A549 (cell line): Measurements from ENCODE around the gene MMRN1. TPM values are rescaled to one million over a fixed set of nuclear protein-coding genes. Genes with fewer than 3 reads are reported as not detected.

Experiments
- ATAC-seq, 2 experiments: fragments of 200-7000 bp in 1 of 2; fragments of >200 bp in 1 of 2; cut with Nextera tagmentation in 1 of 2; cut with Tn5 transposase in 1 of 2; 3 replicates each; pipeline versions ENCODE4 v1.8.0 to v1.9.1; 2018 to 2020; ENCODE audit warnings: mild to moderate bottlenecking in 1 of 2, moderate library complexity in 1 of 2
- CTCF ChIA-PET: fragments of 300-600 bp; sonication (Branson Sonifier 250); formaldehyde crosslinking; extraction: SDS; loops from one replicate; lab custom pipeline; 2021; ENCODE audit warnings: antibody characterized with exemption, inconsistent platforms; lab: Yijun Ruan, JAX
- POLR2A ChIA-PET: fragments of 350-600 bp; formaldehyde crosslinking; extraction: SDS; loops from one replicate; lab custom pipeline; 2021; ENCODE audit warnings: antibody characterized with exemption, inconsistent platforms; lab: Yijun Ruan, JAX
- DNase-seq, 2 experiments: peaks; one replicate each; pipeline versions ENCODE4 v3.0.0 to v3.0.0-alpha.2; 2011 to 2016; ENCODE audit warnings: low read depth in 1 of 2, low spot score in 1 of 2
- FAIRE-seq: peaks from 2 replicates; lab custom pipeline; 2011; peaks lifted over from hg19 to GRCh38; lab: Jason Lieb, UNC
- H3K27ac ChIP-seq, 2 experiments: fragments of >200 bp; sonication (Bioruptor Twin); formaldehyde crosslinking; 3 replicates each; pipeline ENCODE4 v1.5.1; 2016 to 2017
- H3K4me1 ChIP-seq: fragments of >200 bp; sonication (Bioruptor Twin); formaldehyde crosslinking; 3 replicates; pipeline ENCODE4 v1.6.1; 2016
- H3K4me2 ChIP-seq: fragments of >200 bp; sonication (Bioruptor Twin); formaldehyde crosslinking; 3 replicates; pipeline ENCODE4 v1.6.1; 2016
- H3K4me3 ChIP-seq: fragments of >200 bp; sonication (Bioruptor Twin); formaldehyde crosslinking; 3 replicates; pipeline ENCODE4 v1.5.1; 2016
- H3K9me3 ChIP-seq: fragments of >200 bp; sonication (Bioruptor Twin); formaldehyde crosslinking; 3 replicates; pipeline ENCODE4 v1.6.1; 2016
- ATOH8 ChIP-seq: fragments of 250-450 bp; sonication (Bioruptor Pico); IDR thresholded peaks from 2 replicates; pipeline ENCODE4 v1.5.0; 2020; ENCODE audit warnings: low read depth, mild to moderate bottlenecking, moderate library complexity
- BCL3 ChIP-seq: fragments of >200 bp; sonication (Bioruptor Twin); formaldehyde crosslinking; IDR thresholded peaks from 3 replicates; pipeline ENCODE4 v1.6.1; 2016
- CBX2 ChIP-seq: fragments of 200-600 bp; sonication (generic); IDR thresholded peaks from 2 replicates; pipeline ENCODE4 v1.6.1; 2016; ENCODE audit warnings: low read depth, mild to moderate bottlenecking, borderline replicate concordance
- CBX8 ChIP-seq: fragments of 200-600 bp; sonication (generic); IDR thresholded peaks from 2 replicates; pipeline ENCODE4 v1.6.1; 2016
- CHD2 ChIP-seq: fragments of 150-350 bp; IDR thresholded peaks from 2 replicates; pipeline ENCODE4 v1.6.1; 2014; ENCODE audit warnings: low read length; ENCODE audit not compliant: partially characterized antibody
- CTCF ChIP-seq: fragments of >200 bp; sonication (Bioruptor Twin); formaldehyde crosslinking; IDR thresholded peaks from 3 replicates; pipeline ENCODE4 v1.5.1; 2016
- ESRRA ChIP-seq: fragments of 150-350 bp; IDR thresholded peaks from 2 replicates; pipeline ENCODE4 v1.6.1; 2014; ENCODE audit warnings: mild to moderate bottlenecking, low read length, borderline replicate concordance
- FOXS1 ChIP-seq: fragments of 250-450 bp; sonication (Bioruptor Pico); IDR thresholded peaks from 2 replicates; pipeline ENCODE4 v1.5.0; 2020; ENCODE audit warnings: mild to moderate bottlenecking, moderate library complexity
- HDAC2 ChIP-seq: fragments of 200-600 bp; sonication (generic); IDR thresholded peaks from 2 replicates; pipeline ENCODE4 v1.6.1; 2016
- KDM1A ChIP-seq: fragments of 200-600 bp; sonication (generic); IDR thresholded peaks from 2 replicates; pipeline ENCODE4 v1.6.1; 2016; ENCODE audit warnings: low read depth, mild to moderate bottlenecking
- KDM5A ChIP-seq: fragments of 200-600 bp; sonication (generic); IDR thresholded peaks from 2 replicates; pipeline ENCODE4 v1.6.1; 2016; ENCODE audit warnings: antibody characterized with exemption, mild to moderate bottlenecking
- MAX ChIP-seq: IDR thresholded peaks from 2 replicates; pipeline ENCODE4 v1.6.1; 2012
- MAZ ChIP-seq: fragments of 150-350 bp; IDR thresholded peaks from 2 replicates; pipeline ENCODE4 v1.6.1; 2014; ENCODE audit warnings: antibody characterized with exemption, low read depth, low read length, borderline replicate concordance
- NPAS2 ChIP-seq: fragments of 250-450 bp; sonication (Bioruptor Pico); IDR thresholded peaks from 2 replicates; pipeline ENCODE4 v1.8.0; 2022; ENCODE audit warnings: mild to moderate bottlenecking, moderate library complexity, borderline replicate concordance
- NR3C1 ChIP-seq: fragments of >200 bp; sonication (Bioruptor Twin); formaldehyde crosslinking; IDR thresholded peaks from 3 replicates; pipeline ENCODE4 v1.6.1; 2017
- PBX3 ChIP-seq: IDR thresholded peaks from 2 replicates; pipeline ENCODE4 v1.6.1; 2012
- POLR2A ChIP-seq: IDR thresholded peaks from 2 replicates; pipeline ENCODE4 v1.6.1; 2012; ENCODE audit warnings: mild to moderate bottlenecking, low read length
- POLR2AphosphoS2 ChIP-seq: conservative IDR thresholded peaks from 2 replicates; pipeline ENCODE4 v1.6.1; 2012; ENCODE audit warnings: low read length, improper control_type of control experiment, inconsistent platforms
- RAD21 ChIP-seq, 2 experiments: fragments of >200 bp in 1 of 2; sonication (Bioruptor Twin) in 1 of 2; formaldehyde crosslinking in 1 of 2; IDR thresholded peaks in 1 of 2; conservative IDR thresholded peaks in 1 of 2; 2 replicates in 1 of 2; 3 replicates in 1 of 2; pipeline ENCODE4 v1.6.1; 2012 to 2018; ENCODE audit warnings: inconsistent platforms in 1 of 2
- RCOR1 ChIP-seq: fragments of 150-350 bp; IDR thresholded peaks from 2 replicates; pipeline ENCODE4 v1.6.1; 2014; ENCODE audit warnings: antibody characterized with exemption, low read length, low read depth
- SMC3 ChIP-seq: fragments of >200 bp; sonication (Bioruptor Twin); formaldehyde crosslinking; IDR thresholded peaks from 3 replicates; pipeline ENCODE4 v1.6.1; 2018; ENCODE audit warnings: inconsistent platforms
- ZC3H11A ChIP-seq: fragments of 450-650 bp; IDR thresholded peaks from 2 replicates; pipeline ENCODE4 v1.6.1; 2014; ENCODE audit warnings: antibody characterized with exemption, mild to moderate bottlenecking
- ZFP36 ChIP-seq: fragments of 450-650 bp; IDR thresholded peaks from 2 replicates; pipeline ENCODE4 v1.6.1; 2014; ENCODE audit warnings: borderline replicate concordance; ENCODE audit not compliant: partially characterized antibody
- WGBS: methylation state at CpG from one replicate; pipeline ENCODE4 v1.1.6; 2017; ENCODE audit errors: missing lambda C conversion rate; 5-methylcytosine and 5-hydroxymethylcytosine counted together
- polyA plus RNA-seq, 4 experiments: library from polyadenylated mRNA; depleted of rRNA in 3 of 4; stranded (reverse); fragments of >200 nt; fragmentation: RNase III in 1 of 4; extraction: RNeasy Plus Mini Kit Qiagen cat#74134 plus additional on column Dnase treatment in 1 of 4; gene quantifications; 2 replicates in 3 of 4; 3 replicates in 1 of 4; pipeline ENCODE4 v1.2.3, GENCODE V29; 2011 to 2017

The MMRN1 gene
- polyA plus RNA-seq, 2 of the 4 experiments (the other 2 are of a cell fraction) = not detected

GRCh38 chr4:89897867-89898266 lies 3.2 kb downstream of the MMRN1 start:
- no peak overlapping the region for H3K27ac ChIP-seq
- no peak overlapping the region for H3K4me3 ChIP-seq
- no peak for ATAC-seq
- TF ChIP-seq POLR2A (no peak), POLR2AphosphoS2 (no peak), RCOR1 (no peak), HDAC2 (no peak), ESRRA (no peak), NR3C1 (no peak), CHD2 (no peak), RAD21 (conservative IDR thresholded peaks at IDR 0.05 in 1 of 2, IDR thresholded peaks at IDR 0.05 in 1 of 2) (no peak), BCL3 (no peak), ATOH8 (CRISPR knock-in tag) (no peak), PBX3 (no peak)
- H3K4me1 ChIP-seq = no peaks in the 10 kb centered on the region
- no peaks in the 10 kb centered on the region for H3K9me3 ChIP-seq
- DNase-seq = no peak
- POLR2A ChIA-PET = no interaction called here
- WGBS = 36% methylated on average over 1 of the region's 1 CpG
- no peak for FAIRE-seq
- no peak overlapping the region for H3K4me2 ChIP-seq
- CTCF ChIA-PET = no interaction called here

- Histone ChIP-seq H3K27ac (no peak overlapping the region), H3K4me3 (no peak overlapping the region), H3K9me3 (no peaks in the 10 kb centered on the region), H3K4me2 (no peak overlapping the region), H3K4me1 (no peaks in the 10 kb centered on the region)
- ATAC-seq (no peak), FAIRE-seq (no peak), DNase-seq (no peak)
- 38% methylated on average over 5 of the region's 5 CpGs for WGBS
- TF ChIP-seq ZC3H11A (no peak), ZFP36 (no peak), KDM1A (no peak), NPAS2 (CRISPR knock-in tag) (no peak), MAZ (no peak), CBX8 (no peak), FOXS1 (CRISPR knock-in tag) (no peak), CTCF (no peak), MAX (no peak), KDM5A (no peak), CBX2 (no peak), SMC3 (no peak), BCL3 (no peak)
- ChIA-PET CTCF (no interaction called here), POLR2A (no interaction called here)
Observed at GRCh38 chr4:89898304-89898716, 3.7 kb downstream of the MMRN1 start.
